GM21360 (cell line): ENCODE measurements around the gene PLEKHA5.
"Not testable (repeated sequence)": the region's sequence is repeated elsewhere in the genome, so short reads cannot be mapped to it uniquely, and the experiment has no call there.

Experiments
- ATAC-seq: cut with Tn5 transposase; IDR thresholded peaks from one replicate; pipeline ENCODE4 v1.9.1; 2021; ENCODE audit warnings: mild to moderate bottlenecking, moderate library complexity; ENCODE audit not compliant: unreplicated experiment

PLEKHA5 gene

GRCh38 chr12:19129486-19130223, at the start of gene PLEKHA5:
Gene PLEKHA5, plus strand, starts transcription at chr12:19129733. Its CDS starts 67 bp downstream, at chr12:19129800.
- ATAC-seq, result peak; percentile 52

GRCh38 chr12:19080918-19081317, 48.6 kb upstream of the PLEKHA5 start:
- no peak for ATAC-seq

GRCh38 chr12:19082365-19082911, 47.1 kb upstream of the PLEKHA5 start:
- no peak for ATAC-seq

GRCh38 chr12:19084547-19084946, 45.0 kb upstream of the PLEKHA5 start:
- no peak for ATAC-seq

DNA sequence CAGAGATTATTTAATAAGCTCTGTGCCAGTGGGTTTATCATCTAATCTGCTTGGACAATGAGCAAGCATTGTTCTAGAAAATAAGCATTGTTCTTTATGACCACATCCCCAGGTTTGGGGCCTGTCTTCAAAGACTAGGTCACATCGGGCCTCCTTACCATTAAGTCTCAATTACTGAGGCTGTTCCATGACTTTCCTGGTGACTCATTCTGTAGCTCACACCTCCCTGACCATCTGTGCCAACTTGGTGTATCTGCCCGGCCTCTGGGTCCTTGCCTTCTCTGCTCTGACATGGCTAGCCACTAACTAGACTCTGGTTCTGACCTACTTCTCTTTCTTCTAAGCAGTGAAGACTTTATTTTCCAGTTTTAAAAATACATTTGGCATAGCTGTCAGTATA, 44.4 kb upstream of the PLEKHA5 start:
- ATAC-seq, result no peak

- ATAC-seq, result no peak
Measured at GRCh38 chr12:19088606-19089005, 40.9 kb upstream of the PLEKHA5 start.

GRCh38 chr12:19092482-19092881, 37.1 kb upstream of the PLEKHA5 start:
- ATAC-seq, result not testable (repeated sequence)

DNA sequence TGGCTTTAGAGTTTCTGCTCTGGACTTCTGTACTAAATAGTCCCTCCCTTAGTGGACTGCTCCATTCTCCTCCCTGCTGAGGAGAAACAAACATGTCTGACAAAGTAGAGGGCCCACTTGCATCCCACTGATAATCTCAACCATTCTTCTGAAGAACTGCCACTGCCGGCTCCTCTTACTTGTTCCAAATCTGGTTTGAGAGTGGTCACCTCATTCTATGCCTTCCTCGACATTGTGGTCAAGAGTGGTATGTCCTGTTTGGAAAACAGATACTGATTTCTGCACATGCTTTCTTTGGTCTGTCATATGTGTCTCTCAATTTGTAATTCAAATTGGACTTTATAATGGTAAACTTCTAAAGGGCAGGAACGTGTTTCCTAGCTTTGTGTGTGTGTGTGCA, 36.3 kb upstream of the PLEKHA5 start:
- no peak for ATAC-seq

DNA sequence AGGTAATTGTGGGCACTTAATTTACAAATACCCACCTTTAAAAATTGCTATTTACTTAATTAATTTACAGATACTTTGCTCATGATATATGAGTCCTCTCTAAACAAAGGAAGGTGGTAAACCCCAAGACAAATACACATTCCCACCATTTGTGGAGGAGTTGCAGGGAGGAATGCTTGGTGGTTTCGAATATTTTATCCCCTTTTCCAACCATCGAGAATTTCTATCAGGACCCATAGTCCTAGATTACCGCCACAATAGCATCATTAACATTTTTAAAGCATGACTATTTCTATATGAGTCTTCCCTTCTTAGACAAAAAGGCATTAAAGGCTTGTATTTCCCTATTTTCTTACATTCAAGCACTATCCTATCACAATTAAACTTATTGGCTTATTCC, 34.2 kb upstream of the PLEKHA5 start:
- no peak for ATAC-seq

GRCh38 chr12:19095756-19096480, 33.6 kb upstream of the PLEKHA5 start:
- ATAC-seq, result no peak

- ATAC-seq, result no peak
Measured at GRCh38 chr12:19105463-19105862, 24.1 kb upstream of the PLEKHA5 start.

DNA sequence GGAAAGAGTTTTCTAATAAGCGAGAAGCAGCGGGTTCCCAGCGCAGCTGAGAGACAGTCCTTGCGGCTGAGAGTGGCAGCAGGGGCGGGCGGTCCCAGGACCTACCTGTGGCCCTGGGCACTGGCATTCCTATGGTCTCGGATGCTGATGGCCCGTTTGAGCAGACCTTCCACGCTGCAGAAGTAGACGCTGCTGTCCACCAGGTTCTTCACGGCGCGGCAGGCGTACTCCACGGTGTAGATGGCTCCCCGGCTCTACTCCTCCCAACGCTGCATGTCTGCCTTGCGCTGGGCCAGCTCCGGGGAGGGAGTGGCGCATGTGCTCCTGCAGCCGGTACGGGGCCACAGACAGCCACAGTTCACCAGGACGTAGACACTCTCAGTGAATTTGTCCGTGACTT, 21.8 kb upstream of the PLEKHA5 start:
- no peak for ATAC-seq

DNA sequence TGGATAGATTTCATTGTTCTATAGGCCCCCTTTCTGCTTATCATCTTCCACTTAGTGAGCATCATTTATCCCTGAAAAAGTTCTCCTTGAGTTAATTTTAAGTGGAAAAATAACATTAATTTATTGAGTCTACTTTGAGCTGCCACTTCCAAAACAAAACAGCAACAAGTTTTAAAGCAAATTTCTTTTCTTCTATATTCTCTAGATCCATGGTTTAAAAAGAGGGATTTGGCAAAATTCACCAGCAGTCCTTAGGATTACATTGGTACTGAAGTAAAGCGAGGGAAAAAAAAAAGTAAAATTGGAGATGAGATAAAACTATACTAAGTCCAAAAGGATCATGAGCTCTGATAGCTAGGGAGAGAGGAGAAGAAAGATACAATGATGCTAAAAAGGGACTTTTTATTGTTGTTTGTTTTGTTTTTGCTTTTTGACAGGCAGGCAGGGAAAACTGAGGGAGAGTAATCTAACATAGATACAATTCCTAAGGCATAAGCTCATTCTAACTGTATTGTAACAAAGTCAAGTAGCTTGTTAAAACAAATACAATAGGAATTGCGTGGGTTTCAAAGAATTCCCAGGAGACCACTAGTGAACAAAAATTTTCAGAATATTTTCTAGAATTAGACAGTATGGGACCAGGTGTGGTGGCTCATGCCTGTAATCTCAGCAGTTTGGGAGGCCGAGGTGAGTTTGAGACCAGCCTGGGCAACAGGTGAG, 19.2 kb upstream of the PLEKHA5 start:
- ATAC-seq, result no peak

- no peak for ATAC-seq
Measured at GRCh38 chr12:19113464-19113863, 16.1 kb upstream of the PLEKHA5 start.

DNA sequence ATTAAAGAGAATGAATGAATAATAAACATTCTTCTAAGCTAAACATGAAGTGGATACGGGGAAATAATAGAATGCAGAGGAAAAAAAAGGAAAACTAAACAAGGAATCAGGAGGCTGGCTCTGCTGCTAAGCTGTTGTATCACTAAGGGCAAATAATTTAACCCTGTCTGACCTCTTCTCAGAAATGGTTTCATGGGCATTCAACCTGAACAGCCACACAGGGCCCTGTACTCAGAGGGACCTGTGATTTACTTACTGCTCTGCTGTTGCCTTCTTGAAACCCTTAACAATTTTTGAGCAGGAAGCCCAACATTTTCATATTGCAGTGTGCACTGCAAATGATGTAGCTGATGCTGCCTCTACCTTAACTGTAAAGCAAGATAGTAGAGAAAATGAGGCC, 14.2 kb upstream of the PLEKHA5 start:
- ATAC-seq, result no peak

GRCh38 chr12:19119440-19119839, 10.1 kb upstream of the PLEKHA5 start:
- no peak for ATAC-seq

- no peak for ATAC-seq
Measured at GRCh38 chr12:19120795-19121194, 8.7 kb upstream of the PLEKHA5 start.

GRCh38 chr12:19121449-19122018, 8.0 kb upstream of the PLEKHA5 start:
- no peak for ATAC-seq

- ATAC-seq, result no peak
Measured at GRCh38 chr12:19125325-19125724, 4.2 kb upstream of the PLEKHA5 start.

- no peak for ATAC-seq
Measured at GRCh38 chr12:19127270-19127669, 2.3 kb upstream of the PLEKHA5 start.

DNA sequence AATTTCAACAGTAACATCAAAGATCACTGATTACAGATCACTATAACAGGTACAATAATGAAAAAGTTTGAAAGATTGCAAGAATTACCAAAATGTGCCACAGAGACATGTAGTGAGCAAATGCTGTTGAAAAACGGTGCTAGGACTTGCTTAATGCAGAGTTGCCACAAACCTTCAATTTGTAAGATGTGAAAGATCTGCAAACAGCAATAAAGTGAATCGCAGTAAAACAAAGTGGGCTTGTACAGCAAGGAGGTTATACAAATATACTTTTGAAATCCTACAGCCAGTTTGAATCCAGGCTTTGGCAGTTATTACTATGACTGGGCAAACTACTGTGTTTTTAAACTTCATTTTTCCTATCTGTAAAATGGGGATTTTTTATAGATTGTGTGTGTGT, 1.0 kb upstream of the PLEKHA5 start:
- ATAC-seq, result no peak
